T-cell (primary cell): ENCODE data around the gene RAB3C. TPM values are rescaled to one million over a fixed set of nuclear protein-coding genes. Genes with fewer than 3 reads are reported as not detected.
"Not testable (repeated sequence)": the region's sequence is repeated elsewhere in the genome, so short reads cannot be mapped to it uniquely, and the experiment has no call there.

Experiments used
- ATAC-seq, 4 experiments: fragments of 200-7000 bp in 3 of 4; fragments of 150-1000 bp in 1 of 4; cut with Tn5 transposase; replicated peaks in 1 of 4; 1 replicate in 3 of 4; 2 replicates in 1 of 4; pipeline ENCODE4 v1.10.0; 2021; ENCODE audit warnings: moderate library complexity in 3 of 4, mild to moderate bottlenecking in 2 of 4, moderate number of reproducible peaks in 1 of 4
- CTCF ChIA-PET, 2 donors: fragments of 300-600 bp; sonication (Branson Sonifier 250); formaldehyde crosslinking; loops; one replicate each; lab custom pipeline; 2022; ENCODE audit warnings: antibody characterized with exemption in 2 of 2; lab: Charles Lee
- POLR2A ChIA-PET, 2 donors: fragments of 300-600 bp; sonication (Branson Sonifier 250); formaldehyde crosslinking; loops; one replicate each; lab custom pipeline; 2022; ENCODE audit warnings: antibody characterized with exemption in 2 of 2; lab: Charles Lee
- DNase-seq, 35 experiments: peaks; one replicate each; pipeline versions ENCODE4 v3.0.0 to v3.0.0-alpha.2; 2013 to 2023
- H3K27ac ChIP-seq: one replicate; pipeline ENCODE4 v1.5.1; 2013; ENCODE audit warnings: low read length
- H3K27me3 ChIP-seq, 2 experiments: replicated peaks in 1 of 2; 1 replicate in 1 of 2; 2 replicates in 1 of 2; pipeline versions ENCODE4 v1.6.1 to v1.7.0; 2013; ENCODE audit warnings: low read length in 1 of 2, mixed read lengths in 1 of 2; ENCODE audit not compliant: control insufficient read depth in 2 of 2, insufficient read depth in 2 of 2; ENCODE audit errors: extremely low read depth in 1 of 2
- H3K36me3 ChIP-seq, 2 donors: 1 replicate in 1 of 2; 2 replicates in 1 of 2; pipeline versions ENCODE4 v1.6.1 to v1.7.0; 2013; ENCODE audit warnings: low read length in 1 of 2; ENCODE audit not compliant: control insufficient read depth in 2 of 2, insufficient read depth in 1 of 2; ENCODE audit errors: extremely low read depth in 1 of 2
- H3K4me1 ChIP-seq, 2 experiments: 1 replicate in 1 of 2; 2 replicates in 1 of 2; pipeline versions ENCODE4 v1.6.1 to v1.7.0; 2013; ENCODE audit warnings: low read length in 2 of 2, mixed read lengths in 1 of 2; ENCODE audit not compliant: insufficient read depth in 2 of 2, control insufficient read depth in 1 of 2; ENCODE audit errors: extremely low read depth in 1 of 2
- H3K4me3 ChIP-seq, 2 donors: 1 replicate in 1 of 2; 2 replicates in 1 of 2; pipeline versions ENCODE4 v1.5.1 to v1.7.0; 2013; ENCODE audit warnings: mild to moderate bottlenecking in 2 of 2, low read length in 1 of 2, moderate library complexity in 1 of 2; ENCODE audit not compliant: control insufficient read depth in 1 of 2; ENCODE audit errors: extremely low read depth in 1 of 2
- H3K9me3 ChIP-seq: 2 replicates; pipeline ENCODE4 v1.7.0; 2013
- H3K27ac Mint-ChIP-seq, 2 donors: one replicate each; pipeline ENCODE4 v1.8.0; 2020 to 2021; ENCODE audit warnings: mild to moderate bottlenecking in 2 of 2, mixed read lengths in 2 of 2
- H3K27me3 Mint-ChIP-seq, 2 donors: one replicate each; pipeline ENCODE4 v1.8.0; 2021 to 2022; ENCODE audit warnings: mixed read lengths in 2 of 2
- H3K36me3 Mint-ChIP-seq: one replicate; pipeline ENCODE4 v1.8.0; 2021; ENCODE audit warnings: mixed read lengths
- H3K4me1 Mint-ChIP-seq, 3 donors: one replicate each; pipeline ENCODE4 v1.8.0; 2020 to 2022; ENCODE audit warnings: mixed read lengths in 3 of 3, mild to moderate bottlenecking in 1 of 3
- H3K4me3 Mint-ChIP-seq, 3 donors: one replicate each; pipeline ENCODE4 v1.8.0; 2020 to 2022; ENCODE audit warnings: mild to moderate bottlenecking in 3 of 3, mixed read lengths in 3 of 3, moderate library complexity in 3 of 3
- H3K9me3 Mint-ChIP-seq, 3 donors: one replicate each; pipeline ENCODE4 v1.8.0; 2020 to 2022; ENCODE audit warnings: mixed read lengths in 3 of 3
- WGBS: methylation state at CpG from one replicate; pipeline ENCODE4 v1.1.5; 2013; ENCODE audit warnings: missing lambda C conversion rate; ENCODE audit not compliant: insufficient coverage; 5-methylcytosine and 5-hydroxymethylcytosine counted together
- total RNA-seq, 35 experiments: library from RNA in 6 of 35; stranded (reverse) in 6 of 35; fragments of 120-200 nt in 1 of 35; gene quantifications; one replicate each; pipeline versions ENCODE4 v1.2.1 to v1.2.4 and lab custom pipeline; 2013 to 2026

The RAB3C gene
- total RNA-seq, 5 donors from 2014 or later (not counting 1 experiment from before 2014, with no cell fraction given), result not detected

- Mint-ChIP-seq H3K36me3 (no peaks in the 10 kb centered on the region), H3K27me3 (no peaks in the 10 kb centered on the region), H3K27ac (no peak overlapping the region), H3K4me1 (no peaks in the 10 kb centered on the region), H3K4me3 (no peak overlapping the region), H3K9me3 (peaks cover 0 to 7% (median 0%) of the 10 kb centered on the region in 3 donors)
- no peak for ATAC-seq
- POLR2A ChIA-PET, result no interaction called here
- H3K9me3 ChIP-seq, result no peaks in the 10 kb centered on the region
- H3K27me3 ChIP-seq, result no peaks in the 10 kb centered on the region
- CTCF ChIA-PET, result interaction anchor here in 1 of 2 donors (0.5 to 0.6 kb wide), 2 partner anchors 11 to 63 kb away, joined by 3 read pairs; no protein-coding TSS in a partner anchor
- no peak overlapping the region for H3K4me3 ChIP-seq
- WGBS, result no CpG with 5 or more reads among the region's 4 CpGs
- no peak overlapping the region for H3K27ac ChIP-seq
- no peaks in the 10 kb centered on the region for H3K4me1 ChIP-seq
- no peak for DNase-seq
- no peaks in the 10 kb centered on the region for H3K36me3 ChIP-seq
Observed at GRCh38 chr5:58565033-58565432, 17.8 kb upstream of the RAB3C start.

DNA sequence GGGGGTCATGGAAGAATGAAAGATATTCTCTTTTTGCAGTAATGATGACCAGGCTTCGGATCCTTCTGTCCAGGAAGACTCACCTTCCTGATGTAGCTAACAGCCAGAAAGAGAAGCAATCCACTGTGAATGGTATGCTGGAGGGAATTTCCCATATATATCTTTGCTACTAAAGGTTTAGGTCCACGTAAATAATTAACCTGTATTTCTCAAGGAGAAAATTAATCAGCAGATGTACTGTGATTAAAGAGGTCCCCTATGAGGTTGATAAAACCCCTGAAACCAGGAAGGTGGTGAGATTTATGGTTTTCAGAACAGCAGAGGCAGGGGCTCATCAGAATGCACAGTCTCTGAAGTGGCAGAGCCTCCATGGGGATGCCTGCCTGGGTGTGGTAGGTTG, 11.4 kb upstream of the RAB3C start:
- Mint-ChIP-seq H3K27ac (no peak overlapping the region), H3K36me3 (no peaks in the 10 kb centered on the region), H3K4me3 (no peak overlapping the region), H3K9me3 (peaks cover 0 to 22% (median 0%) of the 10 kb centered on the region in 3 donors), H3K27me3 (peaks cover 4 to 6% of the 10 kb centered on the region in 2 donors), H3K4me1 (no peaks in the 10 kb centered on the region)
- H3K9me3 ChIP-seq, result no peaks in the 10 kb centered on the region
- ChIA-PET POLR2A (no interaction called here), CTCF (no interaction called here)
- ATAC-seq, result no peak
- H3K4me3 ChIP-seq, result no peak overlapping the region
- H3K27ac ChIP-seq, result no peak overlapping the region
- H3K4me1 ChIP-seq, result no peaks in the 10 kb centered on the region
- no peaks in the 10 kb centered on the region for H3K27me3 ChIP-seq
- H3K36me3 ChIP-seq, result no peaks in the 10 kb centered on the region
- no peak for DNase-seq
- no CpG with 5 or more reads among the region's 2 CpGs for WGBS

GRCh38 chr5:58572973-58573372, 9.9 kb upstream of the RAB3C start:
- POLR2A ChIA-PET, H3K36me3 ChIP-seq, H3K27ac Mint-ChIP-seq, H3K27me3 ChIP-seq, DNase-seq, H3K4me1 ChIP-seq, H3K4me1 Mint-ChIP-seq, H3K4me3 Mint-ChIP-seq, H3K9me3 ChIP-seq, H3K27ac ChIP-seq, H3K36me3 Mint-ChIP-seq, H3K4me3 ChIP-seq, ATAC-seq, H3K27me3 Mint-ChIP-seq: not testable (repeated sequence)
- WGBS, result 70% methylated on average over 2 of the region's 5 CpGs
- peaks cover 0 to 22% (median 0%) of the 10 kb centered on the region in 3 donors for H3K9me3 Mint-ChIP-seq
- CTCF ChIA-PET, result interaction anchor here in 1 of 2 donors (0.6 kb wide), 1 partner anchor 8 kb away, joined by 4 read pairs; no protein-coding TSS in a partner anchor

DNA sequence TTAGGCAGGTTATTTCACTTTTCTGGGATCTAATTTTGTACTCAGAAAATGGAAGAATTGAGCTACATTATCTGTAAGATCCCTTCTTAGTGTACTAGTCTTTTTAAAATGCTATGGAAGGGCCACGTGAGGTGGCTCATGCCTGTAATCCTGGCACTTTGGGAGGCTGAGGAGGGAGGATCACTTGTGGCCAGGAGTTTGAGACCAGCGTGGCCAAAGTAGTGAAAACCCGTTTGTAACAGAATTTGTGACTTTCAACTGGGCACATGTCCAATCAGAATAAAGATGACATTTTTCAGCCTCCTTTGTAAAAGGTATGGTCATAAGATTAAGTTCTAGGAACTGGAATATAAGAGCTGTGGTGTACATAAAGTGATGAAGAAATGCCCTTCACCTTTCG, 3.1 kb upstream of the RAB3C start:
- Histone ChIP-seq H3K27me3 (peaks cover 7 to 20% of the 10 kb centered on the region in 2 experiments), H3K9me3 (no peaks in the 10 kb centered on the region), H3K4me3 (no peak overlapping the region), H3K36me3 (no peaks in the 10 kb centered on the region), H3K27ac (no peak overlapping the region), H3K4me1 (peaks cover 5 to 19% of the 10 kb centered on the region in 2 experiments)
- Mint-ChIP-seq H3K27me3 (peaks cover 32 to 36% of the 10 kb centered on the region in 2 donors), H3K4me3 (no peak overlapping the region), H3K9me3 (peaks cover 0 to 12% (median 0%) of the 10 kb centered on the region in 3 donors), H3K36me3 (no peaks in the 10 kb centered on the region), H3K27ac (no peak overlapping the region), H3K4me1 (peaks cover 19 to 20% (median 20%) of the 10 kb centered on the region in 3 donors)
- ChIA-PET POLR2A (no interaction called here), CTCF (no interaction called here)
- DNase-seq (no peak), ATAC-seq (no peak)
- WGBS, result 62% methylated on average over 4 of the region's 4 CpGs

- 2% methylated on average over 7 of the region's 38 CpGs for WGBS
- Mint-ChIP-seq H3K27ac (no peak overlapping the region), H3K9me3 (no peaks in the 10 kb centered on the region), H3K4me1 (peaks cover 19 to 20% (median 20%) of the 10 kb centered on the region in 3 donors), H3K27me3 (peaks cover 35 to 40% of the 10 kb centered on the region in 2 donors), H3K36me3 (no peaks in the 10 kb centered on the region), H3K4me3 (peak overlapping the region; percentile 65 to 76 (median 76))
- Histone ChIP-seq H3K9me3 (no peaks in the 10 kb centered on the region), H3K27me3 (peaks cover 7 to 20% of the 10 kb centered on the region in 2 experiments), H3K4me1 (peaks cover 5 to 19% of the 10 kb centered on the region in 2 experiments), H3K4me3 (peak overlapping the region; percentile 15 to 79), H3K36me3 (no peaks in the 10 kb centered on the region), H3K27ac (no peak overlapping the region)
- ChIA-PET CTCF (no interaction called here), POLR2A (no interaction called here)
- no peak for ATAC-seq
- no peak for DNase-seq
Observed at GRCh38 chr5:58582019-58582802, 664 bp upstream of the RAB3C start.

- Mint-ChIP-seq H3K27ac (no peak overlapping the region), H3K9me3 (peaks cover 0 to 2% (median 0%) of the 10 kb centered on the region in 3 donors), H3K27me3 (peaks cover 9 to 12% of the 10 kb centered on the region in 2 donors), H3K36me3 (no peaks in the 10 kb centered on the region), H3K4me1 (no peaks in the 10 kb centered on the region), H3K4me3 (no peak overlapping the region)
- Histone ChIP-seq H3K9me3 (no peaks in the 10 kb centered on the region), H3K27me3 (no peaks in the 10 kb centered on the region), H3K27ac (no peak overlapping the region), H3K4me3 (no peak overlapping the region), H3K4me1 (no peaks in the 10 kb centered on the region), H3K36me3 (no peaks in the 10 kb centered on the region)
- no peak for DNase-seq
- POLR2A ChIA-PET, result no interaction called here
- no peak for ATAC-seq
- CTCF ChIA-PET, result no interaction called here
Observed at GRCh38 chr5:58595952-58596351, 13.1 kb downstream of the RAB3C start.
